ENCODE results near the gene PLAAT4.
"Not testable (repeated sequence)": the region's sequence is repeated elsewhere in the genome, so short reads cannot be mapped to it uniquely, and the experiment has no call there.

DNA sequence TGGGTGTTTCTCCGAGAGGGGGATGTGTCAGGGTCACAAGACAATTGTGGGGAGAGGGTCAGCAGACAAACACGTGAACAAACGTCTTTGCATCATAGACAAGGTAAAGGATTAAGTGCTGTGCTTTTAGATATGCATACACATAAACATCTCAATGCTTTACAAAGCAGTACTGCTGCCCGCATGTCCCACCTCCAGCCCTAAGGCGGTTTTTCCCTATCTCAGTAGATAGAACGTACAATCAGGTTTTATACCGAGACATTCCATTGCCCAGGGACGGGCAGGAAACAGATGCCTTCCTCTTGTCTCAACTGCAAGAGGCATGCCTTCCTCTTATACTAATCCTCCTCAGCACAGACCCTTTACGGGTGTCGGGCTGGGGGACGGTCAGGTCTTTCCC lies 8.5 kb upstream of the PLAAT4 start:
- not testable (repeated sequence) for TF ChIP-seq ZNF274 (IDR thresholded peaks at IDR 0.05; ENCODE audit: low read depth, low read length); YY1 (IDR thresholded peaks at IDR 0.05; ENCODE audit: insufficient read depth, insufficient read length)

Data from NT2/D1 (cell line).